ENCODE results near the gene CRADD.

Gene CRADD

GRCh38 chr12:93804392-93805179 lies 127.4 kb downstream of the CRADD start:
- DNase-seq (ENCODE audit: extremely low read depth in 1 of 2, low read depth in 1 of 2) = no peak

- DNase-seq (ENCODE audit: extremely low read depth in 1 of 2, low read depth in 1 of 2) = no peak
Measured at GRCh38 chr12:93805736-93806141, 128.6 kb downstream of the CRADD start.

GRCh38 chr12:93807354-93807753 lies 130.2 kb downstream of the CRADD start:
- no peak for DNase-seq (ENCODE audit: extremely low read depth in 1 of 2, low read depth in 1 of 2)

GRCh38 chr12:93808169-93808899 lies 131.2 kb downstream of the CRADD start:
- no peak for DNase-seq (ENCODE audit: extremely low read depth in 1 of 2, low read depth in 1 of 2)

- DNase-seq (ENCODE audit: extremely low read depth in 1 of 2, low read depth in 1 of 2) = no peak
Measured at GRCh38 chr12:93812626-93813025, 135.5 kb downstream of the CRADD start.

- no peak for DNase-seq (ENCODE audit: extremely low read depth in 1 of 2, low read depth in 1 of 2)
Measured at GRCh38 chr12:93813186-93813585, 136.0 kb downstream of the CRADD start.

- DNase-seq (ENCODE audit: extremely low read depth in 1 of 2, low read depth in 1 of 2) = no peak
Measured at GRCh38 chr12:93813972-93814821, 137.0 kb downstream of the CRADD start.

GRCh38 chr12:93818488-93819049 lies 141.4 kb downstream of the CRADD start:
- no peak for DNase-seq (ENCODE audit: extremely low read depth in 1 of 2, low read depth in 1 of 2)

- DNase-seq (ENCODE audit: extremely low read depth in 1 of 2, low read depth in 1 of 2) = no peak
Measured at GRCh38 chr12:93819050-93819491, 141.9 kb downstream of the CRADD start.

GRCh38 chr12:93823616-93824391 lies 146.6 kb downstream of the CRADD start:
- no peak for DNase-seq (ENCODE audit: extremely low read depth in 1 of 2, low read depth in 1 of 2)

- no peak for DNase-seq (ENCODE audit: extremely low read depth in 1 of 2, low read depth in 1 of 2)
Measured at GRCh38 chr12:93824514-93825500, 147.6 kb downstream of the CRADD start.

- DNase-seq (ENCODE audit: extremely low read depth in 1 of 2, low read depth in 1 of 2) = no peak
Measured at GRCh38 chr12:93825501-93825888, 148.3 kb downstream of the CRADD start.

GRCh38 chr12:93825931-93826555 lies 148.9 kb downstream of the CRADD start:
- no peak for DNase-seq (ENCODE audit: extremely low read depth in 1 of 2, low read depth in 1 of 2)

GRCh38 chr12:93827179-93827578 lies 150.0 kb downstream of the CRADD start:
- DNase-seq (ENCODE audit: extremely low read depth in 1 of 2, low read depth in 1 of 2) = no peak

GRCh38 chr12:93827669-93828068 lies 150.5 kb downstream of the CRADD start:
- no peak for DNase-seq (ENCODE audit: extremely low read depth in 1 of 2, low read depth in 1 of 2)

- no peak for DNase-seq (ENCODE audit: extremely low read depth in 1 of 2, low read depth in 1 of 2)
Measured at GRCh38 chr12:93829016-93829415, 151.8 kb downstream of the CRADD start.

GRCh38 chr12:93831374-93831773 lies 154.2 kb downstream of the CRADD start:
- no peak for DNase-seq (ENCODE audit: extremely low read depth in 1 of 2, low read depth in 1 of 2)

- DNase-seq (ENCODE audit: extremely low read depth in 1 of 2, low read depth in 1 of 2) = no peak
Measured at GRCh38 chr12:93832131-93832530, 155.0 kb downstream of the CRADD start.

GRCh38 chr12:93833946-93834345 lies 156.8 kb downstream of the CRADD start:
- no peak for DNase-seq (ENCODE audit: extremely low read depth in 1 of 2, low read depth in 1 of 2)

Data from stimulated activated CD8-positive, alpha-beta memory T cell treated with anti-CD3 and anti-CD28 coated beads, Interleukin-7, amount 100 ng/mL, for 48 hours (primary cell).